ENCODE measurements around the gene KBTBD2.

- TF ChIP-seq, protein P1, sequence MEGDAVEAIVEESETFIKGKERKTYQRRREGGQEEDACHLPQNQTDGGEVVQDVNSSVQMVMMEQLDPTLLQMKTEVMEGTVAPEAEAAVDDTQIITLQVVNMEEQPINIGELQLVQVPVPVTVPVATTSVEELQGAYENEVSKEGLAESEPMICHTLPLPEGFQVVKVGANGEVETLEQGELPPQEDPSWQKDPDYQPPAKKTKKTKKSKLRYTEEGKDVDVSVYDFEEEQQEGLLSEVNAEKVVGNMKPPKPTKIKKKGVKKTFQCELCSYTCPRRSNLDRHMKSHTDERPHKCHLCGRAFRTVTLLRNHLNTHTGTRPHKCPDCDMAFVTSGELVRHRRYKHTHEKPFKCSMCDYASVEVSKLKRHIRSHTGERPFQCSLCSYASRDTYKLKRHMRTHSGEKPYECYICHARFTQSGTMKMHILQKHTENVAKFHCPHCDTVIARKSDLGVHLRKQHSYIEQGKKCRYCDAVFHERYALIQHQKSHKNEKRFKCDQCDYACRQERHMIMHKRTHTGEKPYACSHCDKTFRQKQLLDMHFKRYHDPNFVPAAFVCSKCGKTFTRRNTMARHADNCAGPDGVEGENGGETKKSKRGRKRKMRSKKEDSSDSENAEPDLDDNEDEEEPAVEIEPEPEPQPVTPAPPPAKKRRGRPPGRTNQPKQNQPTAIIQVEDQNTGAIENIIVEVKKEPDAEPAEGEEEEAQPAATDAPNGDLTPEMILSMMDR (conservative IDR thresholded peaks at IDR 0.05) = no peak
- no peak for TF ChIP-seq EZH2 (IDR thresholded peaks at IDR 0.05; ENCODE audit: low read depth)
These were observed 842 bp downstream of the KBTBD2 start for GRCh38 chr7:32890793-32891042.
